ENCODE results near the gene HS1BP3.

GRCh38 chr2:20676353-20677215 is 25.7 kb upstream of the HS1BP3 start:
- TF ChIP-seq, protein P1, sequence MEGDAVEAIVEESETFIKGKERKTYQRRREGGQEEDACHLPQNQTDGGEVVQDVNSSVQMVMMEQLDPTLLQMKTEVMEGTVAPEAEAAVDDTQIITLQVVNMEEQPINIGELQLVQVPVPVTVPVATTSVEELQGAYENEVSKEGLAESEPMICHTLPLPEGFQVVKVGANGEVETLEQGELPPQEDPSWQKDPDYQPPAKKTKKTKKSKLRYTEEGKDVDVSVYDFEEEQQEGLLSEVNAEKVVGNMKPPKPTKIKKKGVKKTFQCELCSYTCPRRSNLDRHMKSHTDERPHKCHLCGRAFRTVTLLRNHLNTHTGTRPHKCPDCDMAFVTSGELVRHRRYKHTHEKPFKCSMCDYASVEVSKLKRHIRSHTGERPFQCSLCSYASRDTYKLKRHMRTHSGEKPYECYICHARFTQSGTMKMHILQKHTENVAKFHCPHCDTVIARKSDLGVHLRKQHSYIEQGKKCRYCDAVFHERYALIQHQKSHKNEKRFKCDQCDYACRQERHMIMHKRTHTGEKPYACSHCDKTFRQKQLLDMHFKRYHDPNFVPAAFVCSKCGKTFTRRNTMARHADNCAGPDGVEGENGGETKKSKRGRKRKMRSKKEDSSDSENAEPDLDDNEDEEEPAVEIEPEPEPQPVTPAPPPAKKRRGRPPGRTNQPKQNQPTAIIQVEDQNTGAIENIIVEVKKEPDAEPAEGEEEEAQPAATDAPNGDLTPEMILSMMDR (IDR thresholded peaks at IDR 0.05; ENCODE audit: extremely low read depth in 1 of 2, insufficient read depth in 1 of 2, low read depth in 1 of 2, low read length in 2 of 2): no peak
- TF ChIP-seq JUN (IDR thresholded peaks at IDR 0.05; ENCODE audit: borderline replicate concordance, insufficient read depth, insufficient read length, low read depth): no peak
- TF ChIP-seq EZH2 (IDR thresholded peaks at IDR 0.05; ENCODE audit: borderline replicate concordance, low read depth, low read length, severe bottlenecking): no peak
- TF ChIP-seq POLR2A (IDR thresholded peaks at IDR 0.05; ENCODE audit: low read depth, low read length): no peak
